GM18505 (cell line): ENCODE measurements around the gene YY1.
A peak's percentile ranks its signal among the peaks of the same experiment; 100 is the strongest.
"Not testable (repeated sequence)": the region's sequence is repeated elsewhere in the genome, so short reads cannot be mapped to it uniquely, and the experiment has no call there.

ENCODE experiments used
- ATAC-seq: cut with Tn5 transposase; IDR thresholded peaks from one replicate; pipeline ENCODE4 v1.9.1; 2021; ENCODE audit not compliant: unreplicated experiment
- POLR2A ChIP-seq: IDR thresholded peaks from 4 replicates; pipeline ENCODE4 v1.6.1; 2011; ENCODE audit warnings: borderline replicate concordance; ENCODE audit not compliant: insufficient read depth, insufficient read length; ENCODE audit errors: extremely low read depth

Gene YY1

DNA sequence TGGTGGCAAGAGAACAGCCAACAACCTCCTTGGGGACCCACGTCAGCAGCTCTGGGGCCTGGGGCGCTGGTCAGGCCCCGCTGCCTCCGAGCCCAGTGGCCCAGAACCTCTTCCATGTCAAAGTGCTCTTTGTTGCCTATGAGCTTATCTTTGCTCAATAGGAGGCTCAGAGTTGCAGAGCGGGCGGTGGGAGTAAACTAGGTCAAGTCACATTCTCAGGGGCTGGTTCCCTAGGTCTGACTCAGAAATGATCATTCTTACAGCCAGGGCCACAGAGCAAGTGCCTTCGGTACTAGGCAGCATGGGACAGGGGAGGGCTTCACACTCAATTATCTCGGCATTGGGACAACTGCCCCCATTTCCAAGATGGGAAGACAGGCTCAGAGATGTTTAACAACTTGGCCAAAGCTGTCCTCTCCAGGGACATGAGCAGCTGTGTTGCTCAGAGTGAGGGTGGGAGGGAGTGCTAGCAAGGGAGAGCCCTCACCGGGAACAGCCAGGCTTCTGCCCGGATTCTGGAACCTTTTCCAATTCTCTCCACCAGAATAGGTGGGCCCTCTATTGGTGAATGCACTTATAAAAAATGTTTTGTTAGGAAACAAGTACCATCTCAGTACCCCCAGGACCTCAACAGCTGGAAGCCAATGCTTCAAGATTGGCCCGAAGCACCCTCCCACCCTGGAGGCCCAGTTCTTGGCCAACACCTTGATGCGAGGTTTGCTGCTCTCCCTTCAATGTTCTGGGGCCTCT is 55.4 kb downstream of the YY1 start:
- no peak for TF ChIP-seq POLR2A
- ATAC-seq = peak; percentile 37

DNA sequence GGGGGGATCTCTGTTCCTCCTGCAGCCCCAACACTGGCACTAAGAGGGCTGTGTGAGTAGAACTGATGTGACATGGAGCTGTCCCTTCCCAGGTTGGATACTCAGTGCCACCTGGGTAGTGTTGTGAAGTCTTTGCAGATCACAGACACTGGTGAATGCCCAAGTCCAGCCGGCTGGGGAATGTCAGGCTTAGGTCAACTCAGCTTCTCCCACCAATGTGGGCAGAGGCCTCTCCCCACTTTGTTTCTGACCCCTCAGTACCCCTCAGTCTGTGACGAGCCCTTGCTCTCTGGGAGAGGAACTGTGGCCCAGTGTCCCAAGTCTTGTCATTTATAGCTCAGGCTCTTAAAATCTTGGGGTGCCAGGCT is 56.0 kb downstream of the YY1 start:
- ATAC-seq = no peak
- TF ChIP-seq POLR2A = no peak

DNA sequence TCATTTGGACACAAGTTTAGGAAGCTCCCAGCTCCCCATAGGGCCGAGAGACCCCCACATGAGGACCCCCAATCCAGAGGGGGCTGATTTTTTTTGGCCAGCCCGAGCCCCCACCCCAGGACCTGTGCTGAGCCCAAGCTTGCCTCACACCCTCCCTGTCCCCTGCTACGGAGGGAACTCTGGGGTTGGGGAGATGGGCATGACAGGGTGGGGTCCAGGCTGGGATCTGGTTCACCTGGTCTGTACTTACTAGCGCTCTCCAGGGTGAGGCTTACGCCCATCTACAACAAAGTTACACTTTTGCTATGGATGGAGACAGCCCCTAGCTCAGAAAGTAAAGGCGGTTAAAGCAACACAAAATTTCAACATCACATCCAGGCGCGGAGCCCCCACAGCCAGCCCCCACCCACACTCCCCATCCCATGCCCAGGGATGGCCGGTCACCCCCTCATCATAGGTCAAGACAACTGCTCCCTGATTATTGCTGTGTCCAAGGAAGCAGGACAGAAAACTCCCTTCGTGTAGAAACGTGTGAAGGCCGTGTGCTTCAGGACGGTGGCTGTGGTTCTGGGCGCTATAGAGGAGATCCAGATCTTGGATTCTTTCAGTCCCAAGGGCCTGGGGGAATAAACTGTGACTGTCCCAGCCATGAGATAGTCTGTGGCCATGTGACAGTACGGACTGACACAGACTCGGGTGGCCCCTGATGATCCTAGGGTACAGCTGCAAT is 56.6 kb downstream of the YY1 start:
- ATAC-seq = no peak
- TF ChIP-seq POLR2A = no peak

DNA sequence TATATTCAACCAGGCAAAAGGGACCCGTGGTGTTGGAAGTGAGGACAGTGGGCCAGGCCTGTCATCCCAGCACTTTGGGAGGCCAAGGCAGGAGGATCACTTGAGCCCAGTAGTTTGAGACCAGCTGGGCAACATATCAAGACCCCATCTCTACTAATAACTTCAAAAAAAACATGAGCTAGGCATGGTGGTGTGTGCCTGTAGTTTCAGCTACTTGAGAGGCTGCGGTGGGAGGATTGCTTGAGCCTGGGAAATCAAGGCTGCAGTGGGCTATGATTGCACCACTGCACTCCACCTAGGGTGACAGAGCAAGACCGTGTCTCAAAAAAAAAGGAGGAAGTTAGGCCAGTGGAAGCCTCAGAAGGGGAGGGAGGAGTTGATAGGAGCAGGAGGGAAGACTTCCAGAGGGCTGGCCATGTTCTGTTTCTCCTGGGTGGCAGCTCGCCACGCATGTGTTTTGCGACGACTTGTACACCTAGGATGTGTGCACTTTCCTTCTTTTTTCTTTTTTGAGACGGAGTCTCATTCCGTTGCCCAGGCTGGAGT is 57.2 kb downstream of the YY1 start:
- no peak for ATAC-seq
- no peak for TF ChIP-seq POLR2A

DNA sequence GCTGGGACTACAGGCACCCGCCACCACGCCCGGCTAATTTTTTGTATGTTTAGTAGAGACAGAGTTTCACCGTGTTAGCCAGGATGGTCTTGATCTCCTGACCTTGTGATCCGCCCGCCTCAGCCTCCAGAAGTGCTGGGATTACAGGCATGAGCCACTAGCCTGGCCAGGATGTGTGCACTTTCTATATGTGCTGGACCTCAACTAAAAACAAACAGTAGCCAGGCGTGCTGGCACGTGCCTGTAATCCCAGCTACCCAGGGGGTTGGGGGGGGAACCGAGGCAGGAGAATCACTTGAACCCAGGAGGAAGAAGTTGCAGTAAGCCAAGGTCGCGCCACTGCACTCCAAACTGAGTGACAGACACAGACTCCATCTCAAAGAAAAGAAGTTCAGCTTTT is 57.8 kb downstream of the YY1 start:
- ATAC-seq = not testable (repeated sequence)

DNA sequence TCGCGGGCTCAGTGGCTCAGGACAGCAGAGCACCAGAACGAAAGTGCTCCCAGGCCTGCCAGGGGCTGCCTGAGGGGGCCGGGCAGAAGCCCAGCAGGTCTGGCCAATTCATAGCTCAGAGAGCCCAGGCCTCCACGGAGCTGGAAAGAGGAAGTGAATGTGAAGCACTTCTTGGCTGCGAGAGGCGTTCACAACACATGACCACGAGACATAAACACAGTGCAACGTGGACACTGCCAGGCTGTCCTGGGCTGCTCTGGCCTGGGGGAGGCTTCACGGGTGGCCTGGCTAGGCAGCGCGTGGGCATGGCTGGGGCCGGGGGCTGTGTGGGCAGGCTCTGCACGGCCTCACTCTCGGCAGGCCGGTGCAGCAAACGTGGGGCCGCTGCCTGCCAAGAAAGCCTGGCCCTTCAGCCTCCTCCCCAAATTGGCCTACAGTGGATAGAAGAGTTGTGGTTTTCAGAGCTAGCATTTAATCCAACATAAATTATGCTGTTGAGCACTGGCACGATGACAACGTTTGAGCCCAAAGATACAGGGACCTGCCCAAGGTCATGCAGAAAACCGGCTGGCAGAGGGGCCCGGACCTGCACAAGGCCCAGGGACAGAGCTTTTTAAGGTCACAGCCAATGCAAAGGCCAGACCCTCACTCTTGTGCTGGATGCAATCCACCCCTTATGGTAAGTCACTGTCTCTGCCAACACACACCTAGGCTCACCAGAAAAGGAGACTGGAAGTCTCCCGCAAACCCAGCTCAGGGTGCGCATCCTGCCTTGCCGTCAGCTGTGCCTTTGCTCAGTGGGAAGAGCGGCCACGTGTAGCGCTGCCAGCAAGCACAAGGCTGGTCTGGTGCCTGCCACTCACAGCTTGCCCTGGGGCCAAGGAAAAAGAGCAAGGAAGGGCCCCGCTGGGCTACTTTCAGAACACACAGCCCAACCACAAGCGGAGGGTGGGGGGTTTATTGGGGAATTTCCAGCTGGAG is 58.7 kb downstream of the YY1 start:
- TF ChIP-seq POLR2A = no peak
- peak; percentile 75 for ATAC-seq

DNA sequence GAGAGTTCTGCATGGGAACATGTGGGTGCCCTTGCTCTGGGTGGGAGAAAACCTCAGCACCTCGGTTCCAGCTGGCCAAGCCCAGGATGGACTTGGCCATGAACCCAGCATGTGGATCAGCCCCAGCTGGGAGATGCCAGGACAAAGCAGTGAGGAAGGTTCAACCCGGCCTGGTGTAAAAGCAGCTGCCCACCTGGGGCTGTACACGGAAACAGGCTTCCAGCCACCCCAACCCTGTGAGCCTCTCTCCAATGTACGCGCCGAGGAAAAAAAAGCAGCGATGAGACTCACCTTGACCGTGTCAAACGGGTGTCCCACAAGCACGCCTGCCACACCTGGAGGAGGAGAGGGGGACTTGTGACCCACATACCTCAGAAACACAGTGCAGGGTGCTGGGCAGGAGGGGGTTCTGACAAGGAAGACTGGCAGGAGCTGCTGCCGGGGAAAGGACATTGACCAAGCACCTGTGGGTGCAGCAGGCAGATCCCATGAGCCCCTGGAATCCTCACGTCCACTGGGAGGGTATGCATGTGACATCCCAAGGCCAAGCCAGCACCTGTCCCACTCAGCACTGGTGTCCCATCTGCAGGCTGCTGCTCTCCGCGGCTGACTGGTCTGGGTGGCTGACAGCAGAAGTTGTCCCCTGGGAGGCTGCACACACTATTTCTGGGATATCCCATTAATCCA is 59.8 kb downstream of the YY1 start:
- no peak for ATAC-seq

DNA sequence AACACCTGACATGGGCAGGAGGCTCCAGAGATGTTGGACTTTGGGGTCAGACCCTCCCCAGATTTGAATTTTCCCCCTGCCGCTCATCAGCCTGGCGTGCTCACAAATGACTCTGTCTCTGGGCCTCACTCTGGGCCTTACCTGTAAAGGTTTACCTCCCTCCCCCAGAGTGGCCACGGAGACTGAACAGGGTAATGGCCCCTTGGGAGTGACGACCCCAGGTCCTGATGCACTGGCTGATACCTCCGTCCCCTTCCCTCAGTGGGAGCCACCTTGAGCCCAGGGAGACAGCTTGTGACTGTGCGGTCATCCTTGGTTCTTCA is 60.3 kb downstream of the YY1 start:
- no peak for ATAC-seq
- TF ChIP-seq POLR2A = no peak

More for the DNA sequence above, 59.8 kb downstream of the YY1 start:
- TF ChIP-seq POLR2A = no peak

DNA sequence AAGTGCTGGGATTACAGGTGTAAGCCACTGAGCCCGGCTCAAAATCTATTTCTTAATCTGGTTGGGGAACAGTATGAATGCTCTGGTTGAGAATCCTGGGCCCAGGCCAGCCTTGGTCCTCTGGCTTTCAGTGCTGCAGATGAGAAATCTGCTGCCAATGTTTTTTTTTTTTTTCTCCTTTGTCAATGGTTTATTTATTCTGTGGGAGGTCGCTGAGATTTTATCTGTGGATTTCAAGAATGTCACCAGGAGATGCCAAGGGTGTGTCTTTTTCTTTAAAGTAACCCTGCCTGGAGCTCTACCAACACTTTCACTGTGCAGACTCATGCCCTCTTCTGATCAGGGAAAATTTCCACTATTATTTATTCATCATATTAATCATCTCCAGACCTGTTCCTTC is 63.7 kb downstream of the YY1 start:
- no peak for TF ChIP-seq POLR2A

DNA sequence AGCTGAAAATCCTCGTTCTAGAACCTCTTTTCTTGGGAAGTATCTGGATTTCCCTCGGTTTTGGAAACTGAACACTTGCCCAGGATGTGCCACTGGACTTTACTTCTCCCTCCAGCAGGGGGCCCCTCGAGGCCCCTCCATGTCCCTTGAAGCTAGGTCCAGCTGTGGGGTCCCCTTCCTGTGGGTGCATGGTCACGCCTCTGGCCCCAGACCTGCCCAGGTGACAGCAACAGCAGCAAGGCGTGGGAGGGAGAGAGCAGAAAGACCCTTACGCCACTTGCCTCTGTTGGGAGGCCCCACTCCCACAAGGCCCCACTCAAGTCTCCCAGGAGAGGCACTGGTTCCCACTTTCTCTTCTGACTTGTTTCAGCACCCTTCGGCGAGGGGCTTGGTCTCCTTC is 64.2 kb downstream of the YY1 start:
- no peak for TF ChIP-seq POLR2A
- ATAC-seq = no peak

More for the DNA sequence above, 63.7 kb downstream of the YY1 start:
- ATAC-seq = no peak

DNA sequence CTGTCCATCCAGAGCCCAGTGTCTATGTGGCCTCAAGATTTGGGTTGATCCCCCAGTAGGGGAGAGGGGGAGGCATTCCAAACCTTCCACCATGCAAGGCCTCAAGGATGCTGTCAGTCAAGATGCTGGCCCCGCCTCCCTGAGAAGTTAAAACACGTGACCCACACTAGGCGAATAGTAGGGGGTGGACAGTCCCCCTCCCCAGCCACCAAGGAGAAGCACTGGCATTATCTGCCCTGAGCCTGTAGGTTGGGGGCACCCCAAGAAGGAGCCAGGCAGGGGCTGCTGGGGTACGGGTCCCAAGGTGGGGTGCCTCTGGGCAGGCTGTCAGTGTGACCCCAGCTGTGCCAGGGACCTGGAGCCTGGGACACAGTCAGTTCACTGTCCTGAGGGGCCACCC is 65.0 kb downstream of the YY1 start:
- no peak for ATAC-seq
- no peak for TF ChIP-seq POLR2A

DNA sequence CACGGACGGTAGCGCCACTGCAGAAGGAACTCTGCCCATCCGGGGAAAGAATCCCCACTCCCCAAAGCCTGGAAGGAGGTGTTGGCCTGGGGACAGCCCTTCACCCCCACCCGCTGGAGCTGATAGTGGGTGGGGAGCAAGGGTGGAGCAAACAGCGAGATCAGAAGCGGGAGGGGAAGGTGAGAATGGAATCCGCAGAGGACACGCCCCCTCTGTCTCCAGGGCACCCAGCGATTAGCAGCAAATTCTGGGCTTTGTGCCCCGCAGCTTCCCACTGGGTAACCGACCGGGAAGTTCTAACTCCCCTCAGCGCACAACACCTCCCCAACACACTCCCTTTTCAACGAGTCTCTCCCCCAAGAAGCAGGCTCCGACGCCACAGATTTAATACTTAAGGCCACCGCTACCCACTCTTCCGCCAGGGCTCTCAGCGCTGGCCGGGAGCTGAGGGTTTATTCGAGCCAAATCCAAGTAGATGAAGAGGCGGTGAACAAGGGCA is 65.9 kb downstream of the YY1 start:
- no peak for TF ChIP-seq POLR2A
- no peak for ATAC-seq

DNA sequence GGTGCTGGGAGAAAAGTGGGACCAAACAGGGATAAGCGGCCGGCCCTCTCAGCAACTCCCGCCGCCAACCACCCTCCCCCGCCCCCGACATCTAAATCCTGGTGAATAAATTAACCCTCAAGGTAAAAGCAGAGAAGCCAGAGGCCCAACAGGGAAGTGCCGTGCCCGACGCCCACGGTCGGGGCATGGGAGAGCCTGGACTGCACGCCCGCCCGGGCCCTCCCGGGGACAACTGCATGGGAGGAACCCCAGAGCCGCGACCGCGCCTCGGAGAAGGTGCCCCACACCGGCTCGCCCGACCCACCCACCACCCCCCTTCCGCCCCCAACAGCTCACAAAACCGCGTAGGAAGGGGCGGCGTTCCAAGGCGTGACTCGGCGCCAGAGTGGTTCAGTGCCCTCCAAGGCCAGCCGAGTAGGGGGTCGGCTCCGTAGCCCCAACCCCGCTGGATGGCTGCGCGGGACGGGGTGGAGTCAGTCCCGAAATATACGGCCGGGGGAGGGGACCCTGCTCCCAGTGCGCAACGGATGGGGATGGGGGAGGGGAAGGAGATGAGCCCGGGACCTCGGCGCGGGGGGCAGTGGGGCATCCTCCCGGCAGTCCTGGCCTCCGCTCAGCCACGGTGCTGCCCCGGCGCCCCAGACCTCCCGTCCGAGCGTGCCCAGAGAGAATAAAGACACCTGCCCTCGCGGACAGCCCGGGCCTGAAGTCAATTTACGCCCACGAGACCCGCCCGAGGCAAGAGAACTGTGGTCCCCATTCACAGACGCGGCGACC is 66.6 kb downstream of the YY1 start:
- no peak for ATAC-seq
- TF ChIP-seq POLR2A = no peak
